ENCODE results near the gene PRPS1L1. TPM values are rescaled to one million over a fixed set of nuclear protein-coding genes. Genes with fewer than 3 reads are reported as not detected.

The PRPS1L1 gene
- total and polyA plus RNA-seq, 2 experiments from 2014 or later, result not detected

DNA sequence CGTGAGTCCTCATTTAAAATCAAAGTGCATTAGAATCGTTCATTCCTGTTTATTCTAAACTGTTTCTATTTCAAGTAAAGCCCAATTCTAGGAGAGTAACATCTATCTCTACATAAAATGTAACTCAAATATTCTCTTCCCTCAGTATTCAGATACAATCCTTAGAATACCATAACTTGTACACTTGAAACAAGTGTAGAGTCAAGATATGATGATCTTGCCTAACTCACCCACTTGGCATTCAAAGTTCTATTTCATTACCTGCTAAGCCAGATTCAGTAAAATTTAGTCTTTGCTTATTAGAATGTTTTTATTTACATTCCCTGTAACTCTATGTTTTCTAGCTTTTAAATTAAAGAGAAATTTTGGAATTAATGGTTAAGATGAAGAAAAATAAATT is 31.6 kb downstream of the PRPS1L1 start (continued):
- TF ChIP-seq ZNF462 (CRISPR knock-in tag; IDR thresholded peaks at IDR 0.05) (no peak), POLR2AphosphoS5 (IDR thresholded peaks at IDR 0.05; ENCODE audit: low read depth) (no peak)

- H3K27me3 Mint-ChIP-seq (ENCODE audit: insufficient read depth, low read depth, poor library complexity), result peaks cover 5% of the 10 kb centered on the region
- Histone ChIP-seq H3K27ac (ENCODE audit: low read depth) (no peak overlapping the region), H3F3A (replicated peaks; ENCODE audit: low read depth) (no peaks in the 10 kb centered on the region), H3K9me2 (ENCODE audit: insufficient read depth) (no peaks in the 10 kb centered on the region), H4K20me1 (replicated peaks; ENCODE audit: insufficient read depth) (no peaks in the 10 kb centered on the region), H2AFZ (no peak overlapping the region), H3K4me3 (no peak overlapping the region), H3K27me3 (ENCODE audit: insufficient read depth) (no peaks in the 10 kb centered on the region), H3K4me2 (no peak overlapping the region), H3K79me2 (replicated peaks; ENCODE audit: insufficient read depth) (no peaks in the 10 kb centered on the region), H3K4me1 (ENCODE audit: insufficient read depth) (no peaks in the 10 kb centered on the region; the same call in 1 of the 2 replicates), H3K36me3 (ENCODE audit: insufficient read depth) (no peaks in the 10 kb centered on the region)
- H3K9me3 Mint-ChIP-seq, result peaks cover 10% of the 10 kb centered on the region; the same call in 2 of the 3 replicates
- no peak for DNase-seq (ENCODE audit: low spot score)
- H3K27ac Mint-ChIP-seq, result no peak overlapping the region
- peaks cover 10% of the 10 kb centered on the region; the same call in 2 of the 3 replicates for H3K4me1 Mint-ChIP-seq
- H3K4me3 Mint-ChIP-seq, result no peak overlapping the region
- H3K36me3 Mint-ChIP-seq (ENCODE audit: low read depth), result peaks cover under 1% of the 10 kb centered on the region; the same call in 1 of the 3 replicates
- no peak for ATAC-seq
- no peak for TF ChIP-seq STAT1 (IDR thresholded peaks at IDR 0.05; ENCODE audit: unreplicated experiment)
- TF ChIP-seq ZNF462 (CRISPR knock-in tag; IDR thresholded peaks at IDR 0.05), result no peak
- TF ChIP-seq NANOG (IDR thresholded peaks at IDR 0.05; ENCODE audit: borderline replicate concordance), result no peak
Measured at GRCh38 chr7:17994079-17994850, 33.4 kb downstream of the PRPS1L1 start.
